SJSA1 (cell line): ENCODE data around the gene HDGF. TPM values are rescaled to one million over a fixed set of nuclear protein-coding genes. Genes with fewer than 3 reads are reported as not detected.

Experiments
- DNase-seq, 2 experiments: peaks; one replicate each; pipeline ENCODE4 v3.0.0-alpha.2; 2015 to 2020; ENCODE audit warnings: low spot score in 2 of 2, low read depth in 1 of 2
- H3K27ac ChIP-seq: fragments of 250-450 bp; sonication (Bioruptor Pico); 2 replicates; pipeline ENCODE4 v1.5.1; 2020; ENCODE audit warnings: mild to moderate bottlenecking, moderate library complexity
- H3K27me3 ChIP-seq: fragments of 250-450 bp; sonication (Bioruptor Pico); replicated peaks from 2 replicates; pipeline ENCODE4 v1.5.1; 2020; ENCODE audit warnings: mild to moderate bottlenecking, moderate library complexity
- H3K36me3 ChIP-seq: fragments of 250-450 bp; sonication (Bioruptor Pico); 2 replicates; pipeline ENCODE4 v1.5.1; 2020; ENCODE audit warnings: mild to moderate bottlenecking
- H3K4me1 ChIP-seq: fragments of 250-450 bp; sonication (Bioruptor Pico); replicated peaks from 2 replicates; pipeline ENCODE4 v1.6.1; 2021; ENCODE audit warnings: mild to moderate bottlenecking
- H3K4me3 ChIP-seq: fragments of 250-450 bp; sonication (Bioruptor Pico); 2 replicates; pipeline ENCODE4 v1.5.1; 2020; ENCODE audit warnings: mild to moderate bottlenecking
- H3K9me3 ChIP-seq: fragments of 250-450 bp; sonication (Bioruptor Pico); replicated peaks from 2 replicates; pipeline ENCODE4 v1.5.1; 2020; ENCODE audit warnings: mild to moderate bottlenecking
- total RNA-seq: library from RNA; depleted of rRNA; stranded (reverse); fragments of >200 nt; shearing (Covaris generic); gene quantifications from 2 replicates; pipeline ENCODE4 v1.2.3, GENCODE V29; 2014; rRNA removed

HDGF gene
- total RNA-seq = 324 and 387 TPM in 2 replicates

DNA sequence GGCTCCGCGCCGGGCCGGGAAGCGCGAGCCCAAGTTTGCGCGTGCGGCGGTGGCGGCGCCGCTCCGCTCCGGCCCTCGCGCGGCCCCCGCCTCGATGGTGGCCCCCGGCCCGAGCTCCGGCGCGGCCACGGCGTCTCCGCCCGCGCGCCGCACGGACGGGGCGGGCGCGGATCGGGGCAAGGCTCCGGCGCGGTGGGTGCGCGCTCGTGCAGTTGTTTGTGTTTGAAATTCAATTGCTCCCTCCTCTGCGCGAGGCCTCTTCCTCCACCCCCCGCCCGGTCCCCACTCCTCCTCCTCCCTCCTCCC lies at the start of gene HDGF:
HDGF (minus strand) TSS at position 225 of the 306 bp plus-strand sequence. CDS start 246 bp downstream, outside the sequence.
- DNase-seq = no peak
- Histone ChIP-seq H3K4me1 (peaks cover 41% of the 10 kb centered on the region), H3K4me3 (peak within 1 kb of the TSS; percentile 82), H3K36me3 (peaks cover 42% of the 10 kb centered on the region), H3K27me3 (no peaks in the 10 kb centered on the region), H3K27ac (peak within 1 kb of the TSS; percentile 100), H3K9me3 (no peaks in the 10 kb centered on the region)

DNA sequence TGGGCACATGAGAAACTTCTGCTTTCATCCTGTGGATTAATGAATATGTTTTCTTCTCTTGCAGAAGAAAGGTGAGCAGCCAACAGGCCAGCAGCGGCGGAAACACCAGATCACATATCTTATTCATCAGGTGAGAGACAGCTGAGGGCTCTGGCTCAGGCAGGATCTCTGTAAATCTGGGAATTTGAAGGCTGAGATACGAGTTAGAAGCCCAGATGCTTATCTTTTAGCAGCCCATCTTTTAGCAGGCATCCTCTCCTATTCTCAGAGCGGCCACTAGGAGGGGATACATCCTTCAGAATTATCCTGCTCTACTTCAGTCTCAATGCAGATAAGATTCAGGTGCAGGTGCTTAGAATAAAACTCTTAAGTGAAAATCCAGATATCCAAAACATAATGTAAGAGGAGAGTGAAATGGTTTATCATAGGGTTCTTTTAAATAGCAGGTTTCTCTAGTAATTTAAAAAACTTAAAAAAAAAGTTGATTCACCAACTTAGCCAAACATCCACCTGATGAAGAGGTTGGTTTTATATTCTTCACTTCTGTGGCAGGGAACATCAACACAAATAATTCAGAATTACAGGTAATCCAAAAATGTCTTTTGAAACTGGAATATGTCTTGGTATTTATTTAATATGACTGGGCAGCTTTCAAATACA lies 45.9 kb upstream of the HDGF start:
- H3K36me3 ChIP-seq = peaks cover 82% of the 10 kb centered on the region
- no peak overlapping the region for H3K4me3 ChIP-seq
- peak in 1 of 2 experiments; percentile 44 for DNase-seq
- no peaks in the 10 kb centered on the region for H3K27me3 ChIP-seq
- H3K27ac ChIP-seq = no peak overlapping the region
- H3K9me3 ChIP-seq = no peaks in the 10 kb centered on the region
- no peaks in the 10 kb centered on the region for H3K4me1 ChIP-seq

DNA sequence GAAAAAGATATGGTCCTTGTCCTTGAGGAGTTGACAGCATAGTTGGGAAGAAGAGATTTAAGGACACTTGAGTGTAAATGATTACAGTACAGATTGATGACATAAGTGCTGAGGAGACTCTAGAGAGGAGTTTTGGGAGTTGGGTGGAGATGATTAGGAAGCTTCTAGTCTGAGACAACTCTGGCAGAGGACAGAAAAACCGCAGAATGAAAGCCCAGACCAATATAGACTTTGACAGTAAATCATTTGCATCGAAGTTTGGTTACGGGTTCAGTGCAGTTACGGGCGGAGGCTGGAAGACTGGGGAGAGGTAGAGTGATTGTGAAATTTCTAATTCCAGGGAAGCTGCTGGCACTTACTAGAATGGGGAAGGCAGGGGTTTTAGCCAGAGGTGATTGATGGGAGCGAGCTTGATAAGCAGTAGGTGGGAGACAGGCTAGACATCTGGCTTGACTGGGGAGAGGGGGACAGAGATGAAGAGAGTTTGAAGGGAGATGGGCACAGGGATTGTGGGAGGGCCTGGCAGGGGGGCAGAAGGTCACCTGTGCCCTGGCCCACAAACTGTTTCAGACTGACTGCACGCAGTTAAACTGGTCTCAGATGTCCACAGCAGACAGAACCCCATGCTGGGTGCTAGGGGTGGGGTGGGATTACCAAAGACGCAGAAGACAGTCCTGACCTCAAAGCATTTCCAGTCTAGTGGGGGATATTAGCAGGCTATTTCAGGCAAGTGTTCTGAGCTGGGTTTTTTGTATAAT lies 45.0 kb upstream of the HDGF start:
- H3K4me1 ChIP-seq = no peaks in the 10 kb centered on the region
- H3K9me3 ChIP-seq = no peaks in the 10 kb centered on the region
- no peak overlapping the region for H3K4me3 ChIP-seq
- H3K27me3 ChIP-seq = no peaks in the 10 kb centered on the region
- no peak for DNase-seq
- H3K36me3 ChIP-seq = peaks cover 89% of the 10 kb centered on the region
- no peak overlapping the region for H3K27ac ChIP-seq

DNA sequence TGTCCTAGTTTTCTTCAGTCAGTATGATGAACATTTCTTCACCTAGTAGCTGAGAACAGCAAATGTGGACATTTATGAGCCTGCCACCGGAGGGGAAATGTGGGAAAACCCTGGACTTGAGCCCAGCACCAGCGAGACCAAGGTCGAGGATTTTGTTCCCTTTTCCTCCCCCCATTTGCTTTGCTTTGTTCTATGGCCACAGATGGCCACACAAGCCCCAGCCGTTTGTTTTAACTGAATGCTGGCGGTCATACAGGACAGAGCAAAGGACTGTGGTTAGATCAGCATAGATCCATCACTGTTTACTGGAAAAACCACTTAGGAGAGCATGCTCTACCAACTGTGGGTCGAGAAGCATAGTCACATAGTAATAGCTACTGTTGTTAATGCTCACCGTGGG lies 44.3 kb upstream of the HDGF start:
- Histone ChIP-seq H3K27ac (no peak overlapping the region), H3K36me3 (peaks cover 89% of the 10 kb centered on the region), H3K27me3 (no peaks in the 10 kb centered on the region), H3K9me3 (no peaks in the 10 kb centered on the region), H3K4me1 (no peaks in the 10 kb centered on the region), H3K4me3 (no peak overlapping the region)
- DNase-seq = no peak

DNA sequence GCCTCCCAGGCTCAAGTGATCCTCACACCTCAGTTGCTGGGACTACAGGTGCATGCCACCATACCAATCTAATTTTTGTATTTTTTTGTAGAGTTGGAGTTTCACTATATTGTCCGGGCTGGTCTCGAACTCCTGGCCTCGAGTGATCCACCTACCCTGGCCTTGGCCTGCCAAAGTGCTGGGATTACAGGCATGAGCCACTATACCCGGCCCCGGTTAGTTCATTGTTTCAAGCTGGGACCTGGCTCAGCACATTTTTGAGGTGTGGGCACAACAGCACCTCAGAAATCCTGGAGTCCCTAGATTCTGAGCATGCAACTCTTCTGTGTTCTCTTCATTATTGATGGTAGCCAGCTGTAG lies 43.9 kb upstream of the HDGF start:
- Histone ChIP-seq H3K27ac (no peak overlapping the region), H3K4me1 (no peaks in the 10 kb centered on the region), H3K36me3 (peaks cover 89% of the 10 kb centered on the region), H3K27me3 (no peaks in the 10 kb centered on the region), H3K4me3 (no peak overlapping the region), H3K9me3 (no peaks in the 10 kb centered on the region)
- no peak for DNase-seq

DNA sequence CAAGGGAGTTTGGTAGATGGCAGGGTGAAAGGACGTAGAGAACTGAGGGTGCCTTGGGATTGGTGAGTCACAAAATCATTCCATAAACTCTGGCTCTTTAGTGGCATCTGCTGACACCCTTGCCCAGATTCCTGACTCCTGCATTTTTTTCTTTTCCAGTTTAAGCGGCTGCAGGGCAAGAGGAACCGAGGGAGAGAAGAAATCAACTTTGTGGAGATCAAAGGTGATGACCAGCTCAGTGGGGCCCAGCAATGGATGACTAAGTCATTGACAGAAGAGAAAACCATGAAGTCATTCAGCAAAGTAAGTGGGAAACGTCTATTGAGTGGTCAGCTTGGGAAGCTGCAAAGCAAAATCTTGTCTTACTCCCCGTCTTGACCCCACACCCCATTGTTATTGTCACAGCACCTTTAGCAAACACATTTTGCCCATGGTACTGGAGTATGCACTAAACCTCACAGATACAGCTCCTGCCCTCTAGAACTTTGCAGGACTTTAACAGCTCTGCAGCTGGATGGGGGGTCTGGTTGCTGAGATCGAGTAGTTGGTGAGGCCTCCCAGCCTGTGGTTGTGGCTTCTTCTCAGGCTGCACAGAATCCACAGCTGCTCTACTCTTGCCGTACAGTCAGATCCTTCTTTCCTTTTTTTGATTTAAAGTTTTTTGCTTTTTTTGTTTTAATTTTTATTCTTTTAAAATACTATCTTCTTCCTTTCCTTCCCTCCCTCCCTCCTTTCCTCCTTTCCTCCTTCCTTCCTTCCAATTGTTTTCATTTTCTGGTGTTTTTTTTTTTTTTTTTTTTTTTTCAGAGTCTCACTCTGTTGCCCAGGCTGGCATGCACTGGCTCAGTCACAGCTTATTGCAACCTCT lies 43.3 kb upstream of the HDGF start:
- Histone ChIP-seq H3K36me3 (peaks cover 89% of the 10 kb centered on the region), H3K9me3 (no peaks in the 10 kb centered on the region), H3K27me3 (no peaks in the 10 kb centered on the region), H3K4me1 (no peaks in the 10 kb centered on the region), H3K27ac (no peak overlapping the region), H3K4me3 (no peak overlapping the region)
- no peak for DNase-seq

DNA sequence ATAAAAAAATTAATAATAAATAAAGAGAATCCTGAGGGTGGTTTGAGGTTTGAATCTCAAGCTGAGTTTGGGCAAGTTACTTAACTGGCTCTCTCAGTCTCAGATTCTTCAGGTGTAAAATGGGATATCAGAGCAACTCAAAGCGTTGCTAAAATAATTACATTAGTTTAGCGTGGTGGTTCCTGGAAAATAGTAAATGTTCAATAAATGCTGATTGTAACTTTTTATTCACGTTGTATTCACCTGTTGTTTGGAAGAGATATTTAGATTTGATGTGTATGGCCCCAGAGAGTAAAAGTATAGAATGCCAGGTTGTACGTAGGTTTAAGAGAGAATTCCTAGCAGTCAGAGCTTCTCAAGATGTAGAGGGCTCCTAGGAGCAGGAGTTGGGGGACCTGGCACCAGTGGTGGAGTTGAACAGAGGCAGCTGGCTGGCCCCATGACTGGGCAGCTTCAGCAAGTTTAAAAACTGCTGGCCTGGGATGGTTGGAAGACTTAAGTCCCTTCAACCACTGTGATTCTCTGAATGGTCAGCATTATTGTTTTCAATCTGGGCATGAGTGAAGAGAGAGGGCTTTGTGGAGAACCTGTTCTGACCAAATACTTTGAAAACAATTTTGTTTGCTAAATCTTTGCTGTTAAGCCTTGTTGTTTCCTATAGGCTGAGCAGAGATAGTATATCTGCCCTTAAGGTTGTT lies 38.3 kb upstream of the HDGF start:
- no peaks in the 10 kb centered on the region for H3K9me3 ChIP-seq
- no peak overlapping the region for H3K27ac ChIP-seq
- DNase-seq = no peak
- peaks cover 84% of the 10 kb centered on the region for H3K36me3 ChIP-seq
- H3K27me3 ChIP-seq = no peaks in the 10 kb centered on the region
- no peaks in the 10 kb centered on the region for H3K4me1 ChIP-seq
- H3K4me3 ChIP-seq = no peak overlapping the region

DNA sequence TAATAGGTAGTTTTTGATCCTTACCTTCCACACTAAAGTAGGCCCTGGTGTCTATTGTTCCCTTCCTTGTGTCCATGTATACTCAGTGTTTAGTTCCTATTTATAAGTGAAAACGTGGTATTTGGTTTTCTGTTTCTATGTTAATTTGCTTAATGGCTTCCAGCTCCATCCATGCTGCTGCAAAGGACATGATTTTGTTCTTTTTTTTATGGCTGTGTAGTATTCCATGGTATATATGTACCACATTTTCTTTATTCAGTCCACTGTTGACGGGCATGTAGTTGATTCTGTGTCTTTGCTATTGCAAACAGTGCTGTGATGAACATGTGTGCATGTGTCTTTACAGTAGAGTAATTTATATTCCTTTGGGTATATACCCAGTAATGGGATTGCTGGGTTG lies 36.7 kb upstream of the HDGF start:
- peaks cover 86% of the 10 kb centered on the region for H3K36me3 ChIP-seq

DNA sequence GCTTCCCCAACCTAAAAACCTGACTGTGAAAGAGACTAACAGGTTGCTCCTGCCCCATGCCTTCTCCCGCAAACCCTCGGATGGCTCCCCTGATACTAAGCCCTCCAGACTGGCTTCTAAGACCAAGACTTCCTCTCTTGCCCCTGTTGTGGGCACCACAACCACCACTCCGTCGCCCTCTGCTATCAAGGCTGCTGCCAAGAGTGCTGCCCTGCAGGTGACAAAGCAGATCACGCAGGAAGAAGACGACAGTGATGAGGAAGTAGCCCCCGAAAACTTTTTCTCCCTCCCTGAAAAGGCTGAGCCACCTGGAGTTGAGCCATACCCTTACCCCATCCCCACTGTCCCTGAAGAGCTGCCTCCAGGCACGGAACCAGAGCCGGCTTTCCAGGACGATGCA lies 35.2 kb upstream of the HDGF start:
- Histone ChIP-seq H3K27me3 (no peaks in the 10 kb centered on the region), H3K4me3 (no peak overlapping the region), H3K27ac (no peak overlapping the region), H3K4me1 (no peaks in the 10 kb centered on the region), H3K9me3 (no peaks in the 10 kb centered on the region), H3K36me3 (peaks cover 88% of the 10 kb centered on the region)
- DNase-seq = no peak

More for the DNA sequence above, 36.7 kb upstream of the HDGF start:
- Histone ChIP-seq H3K9me3 (no peaks in the 10 kb centered on the region), H3K27ac (no peak overlapping the region), H3K4me3 (no peak overlapping the region), H3K27me3 (no peaks in the 10 kb centered on the region), H3K4me1 (no peaks in the 10 kb centered on the region)
- DNase-seq = no peak

DNA sequence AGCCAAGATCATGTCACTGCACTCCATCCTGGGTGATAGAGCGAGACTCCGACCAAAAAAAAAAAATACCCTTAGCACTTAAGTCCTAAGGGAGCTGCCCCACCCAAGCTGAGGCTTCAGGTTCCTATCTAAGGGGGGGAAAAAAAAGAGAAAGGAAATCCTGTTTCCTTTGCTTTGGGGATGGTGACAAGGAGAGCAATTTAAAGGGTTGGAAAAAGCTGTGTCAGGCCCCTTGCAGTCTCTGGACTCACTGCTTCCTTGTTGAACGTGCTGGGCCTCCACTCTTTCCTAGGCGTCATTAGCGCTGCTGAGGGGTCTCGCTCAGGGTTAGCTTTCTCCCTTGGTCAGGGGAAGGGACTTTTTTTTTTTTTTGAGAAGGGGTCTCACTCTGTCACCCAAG lies 34.0 kb upstream of the HDGF start:
- Histone ChIP-seq H3K27me3 (no peaks in the 10 kb centered on the region), H3K36me3 (peaks cover 85% of the 10 kb centered on the region), H3K4me1 (no peaks in the 10 kb centered on the region), H3K4me3 (no peak overlapping the region), H3K27ac (no peak overlapping the region), H3K9me3 (no peaks in the 10 kb centered on the region)
- DNase-seq = no peak

DNA sequence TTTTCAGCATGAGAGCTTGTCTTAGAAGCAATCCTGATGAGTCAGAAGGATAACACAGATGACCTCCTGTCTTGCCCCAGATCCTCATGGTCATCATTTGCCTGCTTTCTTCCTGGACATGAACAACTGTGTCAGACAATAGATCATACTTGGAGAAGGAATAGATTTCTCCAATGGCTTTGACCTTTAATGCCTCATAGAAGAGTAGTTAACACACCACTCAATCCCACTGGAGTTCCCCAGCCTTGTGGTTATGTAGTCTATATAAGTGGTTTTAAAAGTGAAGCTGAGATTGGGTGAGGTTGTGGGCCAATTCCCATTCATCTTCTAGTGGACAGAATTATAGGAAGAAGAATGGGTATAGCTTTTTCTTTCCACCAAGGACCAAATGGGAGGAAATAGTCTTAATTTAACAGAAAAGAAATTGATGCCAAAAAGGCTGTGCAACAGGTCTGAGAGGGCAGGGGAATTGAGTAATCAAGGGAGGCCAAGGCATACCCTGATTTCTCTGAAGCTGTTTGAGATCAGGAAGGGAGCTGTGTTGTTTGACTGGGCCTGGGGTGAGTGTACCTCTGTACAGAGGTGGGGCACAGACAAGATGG lies 30.2 kb upstream of the HDGF start:
- no peak overlapping the region for H3K4me3 ChIP-seq
- no peaks in the 10 kb centered on the region for H3K27me3 ChIP-seq
- no peak for DNase-seq
- H3K36me3 ChIP-seq = peaks cover 55% of the 10 kb centered on the region
- H3K9me3 ChIP-seq = no peaks in the 10 kb centered on the region
- no peak overlapping the region for H3K27ac ChIP-seq
- no peaks in the 10 kb centered on the region for H3K4me1 ChIP-seq

DNA sequence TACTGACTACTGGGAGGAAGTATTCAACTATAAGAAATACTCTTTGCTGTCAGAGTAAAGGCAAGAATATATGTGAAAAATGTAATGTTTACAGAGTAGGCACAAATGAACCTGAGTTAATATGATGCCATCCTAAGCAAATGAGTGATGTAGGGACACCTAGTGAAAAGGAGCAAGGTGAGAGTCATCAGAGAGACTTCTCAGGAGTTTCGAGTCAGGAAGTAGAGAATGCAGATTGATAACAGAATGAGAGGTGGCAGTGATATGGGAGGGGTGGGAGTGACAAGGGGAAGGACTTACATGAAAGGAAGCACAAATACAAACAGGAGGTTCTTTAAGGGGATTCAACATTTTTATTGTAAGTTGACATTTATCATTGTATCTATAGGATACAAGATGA lies 26.1 kb upstream of the HDGF start:
- no peak for DNase-seq
- no peak overlapping the region for H3K4me3 ChIP-seq
- H3K9me3 ChIP-seq = no peaks in the 10 kb centered on the region
- H3K27ac ChIP-seq = no peak overlapping the region
- no peaks in the 10 kb centered on the region for H3K27me3 ChIP-seq
- no peaks in the 10 kb centered on the region for H3K4me1 ChIP-seq
- H3K36me3 ChIP-seq = peaks cover 33% of the 10 kb centered on the region

DNA sequence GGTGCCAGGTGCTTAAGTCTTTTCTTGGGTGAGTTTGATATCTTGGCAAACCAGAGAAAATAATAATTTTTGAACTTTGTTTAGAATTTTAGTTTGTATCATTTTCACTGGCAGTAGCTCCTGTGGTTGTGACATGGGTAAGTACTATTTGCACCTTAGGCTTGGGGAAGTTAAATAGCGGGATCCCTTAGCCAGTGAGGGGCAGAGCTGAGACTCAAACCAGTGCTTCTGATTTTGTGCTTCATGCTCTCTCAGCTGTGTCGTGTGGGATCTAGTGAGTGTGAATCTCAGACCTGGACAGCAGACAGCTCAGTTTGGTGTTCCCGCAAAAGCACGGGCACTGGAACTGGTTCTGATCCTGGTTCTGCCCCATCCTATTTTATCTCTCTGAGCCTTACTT lies 25.5 kb upstream of the HDGF start:
- no peaks in the 10 kb centered on the region for H3K9me3 ChIP-seq
- no peaks in the 10 kb centered on the region for H3K4me1 ChIP-seq
- H3K27ac ChIP-seq = no peak overlapping the region
- no peak for DNase-seq
- peaks cover 33% of the 10 kb centered on the region for H3K36me3 ChIP-seq
- no peak overlapping the region for H3K4me3 ChIP-seq
- H3K27me3 ChIP-seq = no peaks in the 10 kb centered on the region
